ENCODE data around the gene PRKCQ.

GRCh38 chr10:6597478-6597877 lies 17.4 kb upstream of the PRKCQ start:
- TF ChIP-seq CTCF (optimal IDR thresholded peaks at IDR 0.05 in 1 of 3, IDR thresholded peaks at IDR 0.05 in 1 of 3, conservative IDR thresholded peaks at IDR 0.05 in 1 of 3; ENCODE audit: extremely low read depth in 1 of 3, insufficient read depth in 2 of 3, low read length in 3 of 3) (no peak), EZH2 (IDR thresholded peaks at IDR 0.05; ENCODE audit: low read length) (no peak)

Measured in keratinocyte (primary cell).